ENCODE data around the gene SPZ1.

SPZ1 gene

DNA sequence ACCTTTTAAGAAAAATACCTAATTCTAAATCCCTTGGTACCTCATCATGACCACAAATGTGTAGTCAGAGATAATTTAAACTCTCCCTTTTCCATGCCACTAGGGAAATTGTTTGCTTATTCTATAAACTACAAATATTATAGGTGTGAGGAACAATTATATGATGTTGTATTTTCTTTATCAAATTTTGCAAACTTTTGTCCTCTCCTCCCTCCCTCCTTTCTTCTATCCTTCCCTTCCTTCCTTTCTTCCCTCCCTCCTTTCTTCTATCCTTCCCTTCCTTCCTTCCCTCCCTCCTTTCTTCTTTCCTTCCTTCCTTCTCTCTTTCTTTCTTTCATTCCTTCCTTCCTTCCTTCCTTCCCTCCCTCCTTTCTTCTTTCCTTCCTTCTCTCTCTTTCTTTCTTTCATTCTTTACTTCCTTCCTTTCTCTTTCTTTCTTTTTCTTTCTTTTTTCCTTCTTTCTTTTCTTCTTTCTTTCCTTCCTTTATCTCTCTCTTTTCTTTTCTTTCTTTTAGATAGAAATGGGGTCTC lies 41.2 kb downstream of the SPZ1 start:
- DNase-seq (ENCODE audit: low read depth, low spot score): no peak
- ChIA-PET POLR2A (no interaction called here), CTCF (interaction anchor here (1.0 kb wide), 1 partner anchor 80 kb away, joined by 3 read pairs; no protein-coding TSS in a partner anchor)
- TF ChIP-seq, protein P1, sequence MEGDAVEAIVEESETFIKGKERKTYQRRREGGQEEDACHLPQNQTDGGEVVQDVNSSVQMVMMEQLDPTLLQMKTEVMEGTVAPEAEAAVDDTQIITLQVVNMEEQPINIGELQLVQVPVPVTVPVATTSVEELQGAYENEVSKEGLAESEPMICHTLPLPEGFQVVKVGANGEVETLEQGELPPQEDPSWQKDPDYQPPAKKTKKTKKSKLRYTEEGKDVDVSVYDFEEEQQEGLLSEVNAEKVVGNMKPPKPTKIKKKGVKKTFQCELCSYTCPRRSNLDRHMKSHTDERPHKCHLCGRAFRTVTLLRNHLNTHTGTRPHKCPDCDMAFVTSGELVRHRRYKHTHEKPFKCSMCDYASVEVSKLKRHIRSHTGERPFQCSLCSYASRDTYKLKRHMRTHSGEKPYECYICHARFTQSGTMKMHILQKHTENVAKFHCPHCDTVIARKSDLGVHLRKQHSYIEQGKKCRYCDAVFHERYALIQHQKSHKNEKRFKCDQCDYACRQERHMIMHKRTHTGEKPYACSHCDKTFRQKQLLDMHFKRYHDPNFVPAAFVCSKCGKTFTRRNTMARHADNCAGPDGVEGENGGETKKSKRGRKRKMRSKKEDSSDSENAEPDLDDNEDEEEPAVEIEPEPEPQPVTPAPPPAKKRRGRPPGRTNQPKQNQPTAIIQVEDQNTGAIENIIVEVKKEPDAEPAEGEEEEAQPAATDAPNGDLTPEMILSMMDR (IDR thresholded peaks at IDR 0.05; ENCODE audit: insufficient read depth, low read length, missing control alignments): no peak
- H3K4me3 ChIP-seq (ENCODE audit: low read depth, low read length): no peak overlapping the region

DNA sequence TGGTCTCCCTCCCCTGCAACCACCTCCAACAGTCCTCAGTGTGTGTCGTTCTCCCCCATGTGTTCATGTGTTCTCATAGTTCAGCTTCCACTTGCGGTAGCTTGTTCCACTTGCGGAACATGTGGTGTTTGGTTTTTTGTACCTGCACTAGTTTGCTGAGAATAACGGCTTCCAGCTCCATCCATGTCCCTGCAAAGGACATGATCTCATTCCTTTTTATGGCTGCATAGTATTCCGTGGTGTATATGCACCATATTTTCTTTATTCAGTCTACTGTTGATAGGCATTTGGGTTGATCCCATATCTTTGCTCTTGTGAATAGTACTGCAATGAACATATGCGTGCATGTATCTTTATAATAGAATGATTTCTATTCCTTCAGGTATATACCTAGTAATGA lies 45.1 kb downstream of the SPZ1 start:
- ChIA-PET CTCF (interaction anchor here (0.9 to 1.1 kb wide), 2 partner anchors 20 to 44 kb away, joined by 3 read pairs; no protein-coding TSS in a partner anchor), POLR2A (no interaction called here)
- TF ChIP-seq, protein P1 (IDR thresholded peaks at IDR 0.05; ENCODE audit: insufficient read depth, low read length, missing control alignments): no peak
- no peak for DNase-seq (ENCODE audit: low read depth, low spot score)
- no peak overlapping the region for H3K4me3 ChIP-seq (ENCODE audit: low read depth, low read length)

DNA sequence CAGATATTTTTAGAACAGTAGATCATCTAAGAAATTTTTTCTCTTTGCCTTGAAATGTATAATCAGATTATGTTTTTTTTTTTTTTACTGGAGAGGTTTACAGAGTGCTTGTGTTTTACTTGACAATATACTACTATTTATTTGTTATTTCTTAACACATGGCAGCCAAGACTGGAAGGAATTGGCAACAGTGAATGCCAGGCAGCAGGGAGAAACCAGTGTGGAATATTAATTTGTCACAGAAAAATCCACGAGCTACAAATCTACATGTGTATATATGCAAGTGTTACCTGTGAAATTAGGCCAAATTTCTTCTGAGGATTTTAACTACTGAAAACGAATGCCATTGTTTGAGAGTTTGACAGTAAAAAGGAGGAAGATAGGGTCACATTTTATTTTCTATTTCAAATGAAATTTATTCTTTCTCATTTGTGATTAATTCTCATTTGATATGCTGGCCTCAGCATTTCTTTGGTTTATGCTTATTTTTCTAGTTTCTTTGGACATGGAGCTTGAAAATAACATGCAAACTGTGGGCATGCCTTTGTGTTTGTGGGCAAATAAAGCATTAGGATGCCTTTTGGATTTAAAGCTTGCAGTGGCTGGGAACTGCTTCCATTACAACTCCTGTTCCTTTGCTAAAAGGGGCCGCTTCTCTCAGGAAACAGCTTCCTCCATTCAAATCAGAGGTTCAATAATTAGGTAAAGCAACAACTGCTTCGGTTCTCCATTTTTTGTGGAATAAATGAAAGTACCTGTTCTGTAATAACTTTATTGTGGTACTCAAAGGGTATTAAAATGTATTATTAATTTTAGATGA lies 49.1 kb downstream of the SPZ1 start:
- TF ChIP-seq, protein P1 (IDR thresholded peaks at IDR 0.05; ENCODE audit: insufficient read depth, low read length, missing control alignments): no peak
- ChIA-PET POLR2A (no interaction called here), CTCF (no interaction called here)
- DNase-seq (ENCODE audit: low read depth, low spot score): no peak
- H3K4me3 ChIP-seq (ENCODE audit: low read depth, low read length): no peak overlapping the region

DNA sequence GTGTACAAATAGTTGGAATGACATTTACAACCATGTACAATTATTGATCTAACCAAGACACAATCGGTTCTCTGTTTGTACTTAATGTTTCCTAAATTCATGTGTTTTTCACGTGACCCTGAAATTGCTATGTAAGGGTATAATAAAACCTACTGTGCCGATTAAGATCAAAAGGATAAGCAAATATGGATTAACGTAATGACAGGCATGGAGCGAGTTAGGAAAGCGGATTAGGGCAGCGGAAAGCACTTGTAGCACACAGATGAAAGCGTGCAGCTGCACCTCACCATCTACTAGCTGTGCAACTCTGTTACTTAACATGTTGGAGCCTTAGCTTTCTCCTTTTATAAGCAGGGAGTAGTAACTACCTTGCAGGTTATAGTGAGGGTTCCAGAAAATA lies 49.7 kb downstream of the SPZ1 start:
- no peak overlapping the region for H3K4me3 ChIP-seq (ENCODE audit: low read depth, low read length)
- POLR2A ChIA-PET: no interaction called here
- TF ChIP-seq, protein P1 (IDR thresholded peaks at IDR 0.05; ENCODE audit: insufficient read depth, low read length, missing control alignments): no peak
- no peak for DNase-seq (ENCODE audit: low read depth, low spot score)
- CTCF ChIA-PET: no interaction called here

DNA sequence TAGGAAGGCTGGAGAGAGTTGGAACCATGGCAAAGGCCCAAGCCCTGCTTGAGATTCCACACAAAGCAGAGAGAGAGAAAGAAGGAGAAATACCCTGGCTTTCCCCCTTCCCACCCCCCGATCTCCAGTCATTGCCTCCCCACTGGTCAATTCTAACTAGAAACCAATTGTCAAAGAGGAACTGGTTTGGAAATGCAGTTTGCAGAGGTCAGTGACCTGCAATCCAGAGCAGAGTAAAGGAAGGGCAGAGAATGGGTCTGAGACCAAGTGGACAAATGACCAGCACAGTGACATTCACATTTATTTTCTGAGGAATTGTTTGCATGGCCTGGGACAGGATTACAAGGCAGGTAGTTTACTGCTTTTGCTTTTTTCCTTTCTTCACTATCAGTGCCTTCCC lies 50.6 kb downstream of the SPZ1 start:
- ChIA-PET POLR2A (no interaction called here), CTCF (no interaction called here)
- DNase-seq (ENCODE audit: low read depth, low spot score): no peak
- TF ChIP-seq, protein P1 (IDR thresholded peaks at IDR 0.05; ENCODE audit: insufficient read depth, low read length, missing control alignments): no peak
- no peak overlapping the region for H3K4me3 ChIP-seq (ENCODE audit: low read depth, low read length)
